Kidney (tissue), 14 donors: ENCODE data around the gene CPTP. TPM values are rescaled to one million over a fixed set of nuclear protein-coding genes. Genes with fewer than 3 reads are reported as not detected.

Source experiments
- DNase-seq, 5 donors: peaks; one replicate each; pipeline ENCODE4 v3.0.0-alpha.2; 2013 to 2020
- FAIRE-seq: peaks from 2 replicates; lab custom pipeline; 2012; peaks lifted over from hg19 to GRCh38; lab: Jason Lieb, UNC
- H3K27ac ChIP-seq, 2 donors: one replicate each; pipeline ENCODE4 v1.7.0; 2013; ENCODE audit warnings: low read depth in 2 of 2, low read length in 2 of 2, inconsistent platforms in 1 of 2
- H3K27me3 ChIP-seq: one replicate; pipeline ENCODE4 v1.7.1; 2013; ENCODE audit warnings: low read length, inconsistent platforms; ENCODE audit not compliant: control insufficient read depth, insufficient read depth
- H3K36me3 ChIP-seq, 3 donors: one replicate each; pipeline versions ENCODE4 v1.7.0 to v1.7.1; 2013; ENCODE audit warnings: low read length in 3 of 3, control low read depth in 1 of 3, inconsistent platforms in 1 of 3; ENCODE audit not compliant: insufficient read depth in 3 of 3, control insufficient read depth in 2 of 3
- H3K4me1 ChIP-seq, 3 donors: one replicate each; pipeline versions ENCODE4 v1.7.0 to v1.7.1; 2013; ENCODE audit warnings: low read length in 3 of 3, inconsistent platforms in 1 of 3, low read depth in 1 of 3; ENCODE audit not compliant: control insufficient read depth in 2 of 3, insufficient read depth in 2 of 3
- H3K4me3 ChIP-seq, 3 donors: one replicate each; pipeline versions ENCODE4 v1.7.0 to v1.8.1; 2013; ENCODE audit warnings: low read length in 3 of 3, control low read depth in 1 of 3, inconsistent platforms in 1 of 3
- H3K9ac ChIP-seq, 3 donors: one replicate each; pipeline versions ENCODE4 v1.7.0 to v1.7.1; 2013; ENCODE audit warnings: low read length in 3 of 3, control low read depth in 1 of 3, inconsistent platforms in 1 of 3
- H3K9me3 ChIP-seq, 3 donors: one replicate each; pipeline versions ENCODE4 v1.7.0 to v1.7.1; 2013; ENCODE audit warnings: low read length in 3 of 3, control low read depth in 1 of 3, inconsistent platforms in 1 of 3; ENCODE audit not compliant: control insufficient read depth in 2 of 3, insufficient read depth in 1 of 3
- intact Hi-C: fragments of 100-400 bp; cut with DNase I; formaldehyde crosslinking; loops from one replicate; pipeline ENCODE4 v1.11.1; 2022
- polyA plus RNA-seq: library from polyadenylated mRNA; stranded (reverse); fragments of 350-450 nt; fragmentation: Illumina TruSeq; extraction: RNeasy Lipid Tissue Mini Kit (QIAGEN cat#74804); gene quantifications from one replicate; pipeline ENCODE4 v1.2.3, GENCODE V29; 2014; ENCODE audit warnings: low read depth, low replicate concordance; ENCODE audit not compliant: insufficient read depth
- total RNA-seq: library from RNA; stranded (reverse); fragmentation: NEBNext Ultra II Directional; extraction: Animal tissue kit (Norgen Biotek cat#: 25700); gene quantifications from one replicate; pipeline ENCODE4 v1.2.1, GENCODE V29; 2021
- TF ChIP-seq, protein P1 (sequence below): IDR thresholded peaks from 3 replicates; pipeline ENCODE4 v1.5.1; 2012; ENCODE audit warnings: mild to moderate bottlenecking, moderate library complexity, borderline replicate concordance; ENCODE audit not compliant: insufficient read depth; ENCODE audit errors: extremely low read depth
- donor health status: control.
- donor health status: control.
- donor health status: control.
- donor health status: control.
- donor health status: control.
- donor health status: DM: yes; HTN: yes; CAD: no.
- donor health status: Normal renal cell carcinoma (clear cell type).

Gene CPTP
- total and polyA plus RNA-seq, 2 donors from 2014 or later, result 21.9 to 51.5 TPM

DNA sequence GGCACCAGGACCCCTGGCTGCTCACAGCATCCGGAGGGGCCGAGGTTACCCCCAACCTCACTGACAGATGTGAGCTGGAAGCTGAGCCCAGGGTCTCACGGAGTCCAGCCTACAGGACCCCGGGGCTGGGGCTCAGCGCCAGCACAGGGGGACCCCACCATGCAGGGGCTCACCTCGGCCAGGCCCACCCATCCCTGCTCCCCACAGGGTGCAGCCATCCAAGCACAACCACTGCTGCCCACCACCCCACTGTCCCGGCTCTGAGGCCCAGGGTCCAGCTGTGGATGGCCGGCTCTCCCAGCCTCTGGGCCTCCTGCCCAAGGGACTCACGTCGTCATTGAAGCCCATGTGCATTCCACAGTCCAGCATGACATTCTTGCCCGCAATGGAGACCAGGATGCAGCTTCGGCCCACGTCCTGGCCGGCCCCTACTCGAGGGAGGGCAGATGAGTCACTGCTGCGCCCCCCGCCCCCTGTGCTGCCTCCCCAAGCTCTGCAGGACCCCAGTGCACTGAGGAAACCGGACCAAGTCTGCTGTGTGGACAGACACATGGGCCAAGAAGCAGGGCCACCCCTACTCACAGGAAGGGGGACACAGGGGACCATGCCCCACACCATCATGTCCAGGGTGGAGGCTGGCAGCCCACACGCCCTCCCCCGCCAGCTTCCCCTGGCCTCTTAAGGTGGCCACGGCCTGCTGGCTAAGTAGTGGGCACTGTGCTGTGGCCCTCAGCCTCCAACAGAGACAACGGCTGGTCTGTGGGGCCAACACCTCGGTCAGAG, 3.7 kb upstream of the CPTP start:
- H3K27ac ChIP-seq, result no peak overlapping the region

DNA sequence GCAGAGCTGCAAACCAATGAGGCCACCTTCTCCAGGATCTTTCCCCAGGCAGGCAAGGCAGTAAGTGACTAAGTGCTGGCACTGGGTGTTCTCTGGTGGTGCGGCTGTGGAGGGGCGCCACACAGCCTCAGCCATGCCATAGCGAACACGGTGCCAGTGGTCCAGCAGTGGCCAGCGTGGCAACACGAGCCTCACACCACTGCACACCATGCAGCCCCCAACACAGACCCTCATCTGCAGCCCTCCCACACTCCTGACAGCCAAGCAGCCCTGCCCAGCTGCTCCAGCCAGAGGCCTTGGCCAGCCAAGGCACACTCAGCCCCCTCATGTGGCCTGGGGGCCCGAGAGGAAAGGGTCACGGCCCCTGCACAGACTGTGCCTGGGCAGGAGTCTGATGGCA, 3.1 kb upstream of the CPTP start:
- intact Hi-C loops, result no loop called here
- H3K4me3 ChIP-seq, result no peak overlapping the region
- no peaks in the 10 kb centered on the region for H3K27me3 ChIP-seq
- TF ChIP-seq, protein P1, sequence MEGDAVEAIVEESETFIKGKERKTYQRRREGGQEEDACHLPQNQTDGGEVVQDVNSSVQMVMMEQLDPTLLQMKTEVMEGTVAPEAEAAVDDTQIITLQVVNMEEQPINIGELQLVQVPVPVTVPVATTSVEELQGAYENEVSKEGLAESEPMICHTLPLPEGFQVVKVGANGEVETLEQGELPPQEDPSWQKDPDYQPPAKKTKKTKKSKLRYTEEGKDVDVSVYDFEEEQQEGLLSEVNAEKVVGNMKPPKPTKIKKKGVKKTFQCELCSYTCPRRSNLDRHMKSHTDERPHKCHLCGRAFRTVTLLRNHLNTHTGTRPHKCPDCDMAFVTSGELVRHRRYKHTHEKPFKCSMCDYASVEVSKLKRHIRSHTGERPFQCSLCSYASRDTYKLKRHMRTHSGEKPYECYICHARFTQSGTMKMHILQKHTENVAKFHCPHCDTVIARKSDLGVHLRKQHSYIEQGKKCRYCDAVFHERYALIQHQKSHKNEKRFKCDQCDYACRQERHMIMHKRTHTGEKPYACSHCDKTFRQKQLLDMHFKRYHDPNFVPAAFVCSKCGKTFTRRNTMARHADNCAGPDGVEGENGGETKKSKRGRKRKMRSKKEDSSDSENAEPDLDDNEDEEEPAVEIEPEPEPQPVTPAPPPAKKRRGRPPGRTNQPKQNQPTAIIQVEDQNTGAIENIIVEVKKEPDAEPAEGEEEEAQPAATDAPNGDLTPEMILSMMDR, result no peak
- H3K36me3 ChIP-seq, result no peaks in the 10 kb centered on the region
- FAIRE-seq, result no peak
- no peak overlapping the region for H3K27ac ChIP-seq
- H3K9ac ChIP-seq, result no peak overlapping the region
- H3K9me3 ChIP-seq, result no peaks in the 10 kb centered on the region
- peaks cover 0 to 17% (median 11%) of the 10 kb centered on the region in 3 donors for H3K4me1 ChIP-seq
- DNase-seq, result no peak

More for the DNA sequence above, 3.7 kb upstream of the CPTP start:
- H3K4me1 ChIP-seq, result peaks cover 0 to 11% (median 10%) of the 10 kb centered on the region in 3 donors
- H3K4me3 ChIP-seq, result no peak overlapping the region
- no peak overlapping the region for H3K9ac ChIP-seq
- FAIRE-seq, result no peak
- H3K36me3 ChIP-seq, result no peaks in the 10 kb centered on the region
- intact Hi-C loops, result no loop called here
- no peak for DNase-seq
- no peaks in the 10 kb centered on the region for H3K27me3 ChIP-seq
- no peaks in the 10 kb centered on the region for H3K9me3 ChIP-seq
- TF ChIP-seq, protein P1, result no peak

DNA sequence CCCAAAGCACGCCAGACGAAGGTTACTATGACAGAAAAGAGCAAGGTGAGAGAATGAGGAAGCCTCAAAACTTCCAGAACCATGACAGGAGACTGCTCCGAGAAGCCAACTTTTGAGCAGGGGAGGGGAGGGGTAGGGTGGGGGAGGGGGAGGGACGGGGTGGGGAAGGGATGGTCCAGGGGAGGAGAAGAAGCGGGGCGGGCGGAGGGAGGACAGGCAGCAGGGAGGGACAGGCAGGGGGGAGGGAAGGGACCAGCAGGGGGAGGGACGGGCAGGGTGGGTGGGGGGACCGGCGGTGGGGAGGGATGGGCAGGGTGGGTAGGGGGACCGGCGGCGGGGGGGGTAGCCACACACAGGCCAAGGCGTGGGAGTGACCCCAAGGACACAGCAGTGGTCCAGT, 2.2 kb upstream of the CPTP start:
- H3K4me1 ChIP-seq, result peaks cover 0 to 20% (median 11%) of the 10 kb centered on the region in 3 donors
- H3K27ac ChIP-seq, result no peak overlapping the region
- H3K36me3 ChIP-seq, result peaks cover 0 to 2% (median 0%) of the 10 kb centered on the region in 3 donors
- H3K27me3 ChIP-seq, result no peaks in the 10 kb centered on the region
- FAIRE-seq (no peak), DNase-seq (no peak)
- H3K4me3 ChIP-seq, result no peak overlapping the region
- no peaks in the 10 kb centered on the region for H3K9me3 ChIP-seq
- TF ChIP-seq, protein P1, result no peak
- intact Hi-C loops, result no loop called here
- H3K9ac ChIP-seq, result no peak overlapping the region
